HepG2 (cell line): ENCODE measurements around the gene PMS1. TPM values are rescaled to one million over a fixed set of nuclear protein-coding genes. Genes with fewer than 3 reads are reported as not detected.

Experiments
- EP300 ChIP-seq, 3 experiments: sonication (generic) in 1 of 3; formaldehyde crosslinking in 1 of 3; IDR thresholded peaks; 2 replicates each; pipeline versions ENCODE4 v1.5.1 to v1.6.1; 2011 to 2020; ENCODE audit warnings: low read depth in 2 of 3, low read length in 2 of 3, borderline replicate concordance in 1 of 3, improper control_type of control experiment in 1 of 3, mild to moderate bottlenecking in 1 of 3, missing genetic modification reagents in 1 of 3, moderate library complexity in 1 of 3
- ETV5 ChIP-seq: IDR thresholded peaks from 2 replicates; pipeline ENCODE4 v1.6.1; 2018; ENCODE audit warnings: missing biosample characterization, missing genetic modification reagents, inconsistent platforms, borderline replicate concordance
- FOSL1 ChIP-seq: sonication (generic); formaldehyde crosslinking; IDR thresholded peaks from 2 replicates; pipeline ENCODE4 v1.9.0; 2021; ENCODE audit warnings: missing genetic modification reagents, borderline replicate concordance
- FOSL2 ChIP-seq: sonication (generic); formaldehyde crosslinking; IDR thresholded peaks from 2 replicates; pipeline ENCODE4 v1.4.0; 2020; ENCODE audit warnings: missing genetic modification reagents
- GLI4 ChIP-seq: sonication (generic); formaldehyde crosslinking; IDR thresholded peaks from 2 replicates; pipeline ENCODE4 v1.5.1; 2020; ENCODE audit warnings: missing genetic modification reagents, mild to moderate bottlenecking, moderate library complexity, borderline replicate concordance
- HDAC6 ChIP-seq: fragments of 200-600 bp; sonication (generic); IDR thresholded peaks from 2 replicates; pipeline ENCODE4 v1.7.0; 2017; ENCODE audit warnings: mild to moderate bottlenecking, antibody characterized with exemption, low read length, low read depth
- HNF1A ChIP-seq, 2 experiments: sonication (generic) in 1 of 2; formaldehyde crosslinking in 1 of 2; IDR thresholded peaks; 2 replicates each; pipeline versions ENCODE4 v1.4.0 to v1.6.1; 2016 to 2020; ENCODE audit warnings: borderline replicate concordance in 1 of 2, low read depth in 1 of 2, mild to moderate bottlenecking in 1 of 2, missing genetic modification reagents in 1 of 2
- MEIS2 ChIP-seq: sonication (generic); formaldehyde crosslinking; IDR thresholded peaks from 2 replicates; pipeline ENCODE4 v1.9.0; 2021; ENCODE audit warnings: mild to moderate bottlenecking, missing genetic modification reagents
- NR3C1 ChIP-seq: sonication (generic); formaldehyde crosslinking; IDR thresholded peaks from 2 replicates; pipeline ENCODE4 v1.4.0; 2020; ENCODE audit warnings: missing genetic modification reagents
- RNF219 ChIP-seq: sonication (generic); formaldehyde crosslinking; IDR thresholded peaks from 2 replicates; pipeline ENCODE4 v1.5.0; 2020; ENCODE audit warnings: mild to moderate bottlenecking, missing genetic modification reagents
- THAP7 ChIP-seq: sonication (generic); formaldehyde crosslinking; IDR thresholded peaks from 2 replicates; pipeline ENCODE4 v1.8.1; 2023; ENCODE audit warnings: mild to moderate bottlenecking, missing genetic modification reagents
- ZBTB3 ChIP-seq: sonication (generic); formaldehyde crosslinking; IDR thresholded peaks from 2 replicates; pipeline ENCODE4 v1.4.0; 2020; ENCODE audit warnings: low read depth, mild to moderate bottlenecking, moderate library complexity, missing genetic modification reagents, borderline replicate concordance
- ZFP36L1 ChIP-seq: sonication (generic); formaldehyde crosslinking; IDR thresholded peaks from 2 replicates; pipeline ENCODE4 v1.8.0; 2022; ENCODE audit warnings: mild to moderate bottlenecking, missing genetic modification reagents, moderate library complexity
- ZFP90 ChIP-seq: sonication (generic); formaldehyde crosslinking; IDR thresholded peaks from 2 replicates; pipeline ENCODE4 v1.8.0; 2022; ENCODE audit warnings: missing genetic modification reagents, mild to moderate bottlenecking, inconsistent platforms, borderline replicate concordance
- ZNF260 ChIP-seq: sonication (generic); formaldehyde crosslinking; IDR thresholded peaks from 2 replicates; pipeline ENCODE4 v1.4.0; 2020; ENCODE audit warnings: missing genetic modification reagents, low read depth, mild to moderate bottlenecking, borderline replicate concordance
- ZNF691 ChIP-seq: sonication (generic); formaldehyde crosslinking; IDR thresholded peaks from 2 replicates; pipeline ENCODE4 v1.4.0; 2020; ENCODE audit warnings: missing genetic modification reagents, low read depth, mild to moderate bottlenecking, borderline replicate concordance
- ZNF761 ChIP-seq: sonication (generic); formaldehyde crosslinking; conservative IDR thresholded peaks from 2 replicates; pipeline ENCODE4 v1.4.0; 2020; ENCODE audit warnings: mild to moderate bottlenecking, missing genetic modification reagents
- ZNF772 ChIP-seq: sonication (generic); formaldehyde crosslinking; IDR thresholded peaks from 2 replicates; pipeline ENCODE4 v1.5.0; 2020; ENCODE audit warnings: mild to moderate bottlenecking, missing genetic modification reagents
- ZNF839 ChIP-seq: sonication (generic); formaldehyde crosslinking; IDR thresholded peaks from 2 replicates; pipeline ENCODE4 v1.4.0; 2020; ENCODE audit warnings: missing genetic modification reagents, mild to moderate bottlenecking, borderline replicate concordance
- polyA plus RNA-seq, 8 experiments: library from polyadenylated mRNA; depleted of rRNA in 3 of 8; stranded (reverse) in 7 of 8; unstranded in 1 of 8; fragments of >200 nt; fragmentation: Illumina TruSeq in 4 of 8; extraction: Trizol in 4 of 8; gene quantifications; 2 replicates each; pipeline versions ENCODE4 v1.2.1 to v1.2.3, GENCODE V29; 2011 to 2016; ENCODE audit warnings: low read depth in 4 of 8, missing spikeins in 1 of 8, mixed read lengths in 1 of 8; ENCODE audit not compliant: insufficient read depth in 1 of 8
- total RNA-seq, 5 experiments: library from RNA; depleted of rRNA; stranded (reverse); fragments of >200 nt; fragmentation: Illumina TruSeq; extraction: Trizol; gene quantifications; 2 replicates each; pipeline ENCODE4 v1.2.3, GENCODE V29; 2016; ENCODE audit warnings: low read depth in 1 of 5

Gene PMS1
- total and polyA plus RNA-seq, 2 of the 13 experiments (the other 11 are each of a cell fraction or from before 2014, with no cell fraction given), result 14.6 to 39.9 TPM

GRCh38 chr2:189762551-189763298, 21.5 kb upstream of the PMS1 start, which contains the start of gene OSGEPL1 (continued):
- no peak for TF ChIP-seq HNF1A (IDR thresholded peaks at IDR 0.05; ENCODE audit: low read depth)
- peak; percentile 37; the same call in 1 of the 2 replicates for TF ChIP-seq HNF1A (CRISPR knock-in tag; IDR thresholded peaks at IDR 0.05; ENCODE audit: borderline replicate concordance)
- no peak for TF ChIP-seq GLI4
- peak; percentile 62 for TF ChIP-seq MEIS2 (CRISPR knock-in tag)
- peak; percentile 76 for TF ChIP-seq ETV5 (CRISPR knock-in tag)
- TF ChIP-seq FOSL1 (CRISPR knock-in tag), result no peak
- peak; percentile 87; the same call in 1 of the 2 replicates for TF ChIP-seq ZNF761 (CRISPR knock-in tag)
- TF ChIP-seq EP300 (IDR thresholded peaks at IDR 0.05; ENCODE audit: low read depth in 2 of 2, low read length in 2 of 2), result no peak; a peak in 2 of 4 replicates
- TF ChIP-seq EP300 (CRISPR knock-in tag; IDR thresholded peaks at IDR 0.05; ENCODE audit: borderline replicate concordance), result 0 out of 2 replicates have a peak, but pooled peaks have one; percentile 1
- TF ChIP-seq ZBTB3 (CRISPR knock-in tag), result no peak
- no peak for TF ChIP-seq RNF219 (CRISPR knock-in tag)
- no peak for TF ChIP-seq ZNF260
- TF ChIP-seq ZNF839 (CRISPR knock-in tag), result peak; percentile 41; the same call in 1 of the 2 replicates
- TF ChIP-seq ZFP36L1 (CRISPR knock-in tag), result no peak
- peak; percentile 74 for TF ChIP-seq FOSL2 (CRISPR knock-in tag)
- TF ChIP-seq ZNF772 (CRISPR knock-in tag), result peak; percentile 93
- TF ChIP-seq NR3C1, result no peak
- peak; percentile 94; the same call in 1 of the 2 replicates for TF ChIP-seq ZFP90
- TF ChIP-seq HDAC6, result no peak
- TF ChIP-seq THAP7 (CRISPR knock-in tag), result peak; percentile 43
- no peak for TF ChIP-seq ZNF691 (CRISPR knock-in tag)
